GM21786 (cell line): ENCODE data around the gene PRSS1.
A peak's percentile ranks its signal among the peaks of the same experiment; 100 is the strongest.
"Not testable (repeated sequence)": the region's sequence is repeated elsewhere in the genome, so short reads cannot be mapped to it uniquely, and the experiment has no call there.

ENCODE experiments used
- ATAC-seq: cut with Tn5 transposase; IDR thresholded peaks from one replicate; pipeline ENCODE4 v1.9.1; 2021; ENCODE audit not compliant: unreplicated experiment

PRSS1 gene

DNA sequence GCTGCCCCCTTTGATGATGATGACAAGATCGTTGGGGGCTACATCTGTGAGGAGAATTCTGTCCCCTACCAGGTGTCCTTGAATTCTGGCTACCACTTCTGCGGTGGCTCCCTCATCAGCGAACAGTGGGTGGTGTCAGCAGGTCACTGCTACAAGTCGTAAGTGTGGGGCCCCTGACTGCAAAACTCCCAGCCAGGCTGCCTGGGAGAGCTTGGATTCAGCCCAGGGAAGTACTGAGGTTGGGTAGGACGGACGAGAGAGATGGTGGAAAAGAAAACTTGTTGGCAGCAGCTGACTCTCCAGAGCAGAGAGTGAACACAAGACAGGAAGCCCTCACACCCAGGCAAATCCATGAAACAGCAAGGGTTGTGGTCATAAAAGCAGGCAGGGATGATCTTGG is 22.8 kb downstream of the PRSS1 start:
- no peak for ATAC-seq

DNA sequence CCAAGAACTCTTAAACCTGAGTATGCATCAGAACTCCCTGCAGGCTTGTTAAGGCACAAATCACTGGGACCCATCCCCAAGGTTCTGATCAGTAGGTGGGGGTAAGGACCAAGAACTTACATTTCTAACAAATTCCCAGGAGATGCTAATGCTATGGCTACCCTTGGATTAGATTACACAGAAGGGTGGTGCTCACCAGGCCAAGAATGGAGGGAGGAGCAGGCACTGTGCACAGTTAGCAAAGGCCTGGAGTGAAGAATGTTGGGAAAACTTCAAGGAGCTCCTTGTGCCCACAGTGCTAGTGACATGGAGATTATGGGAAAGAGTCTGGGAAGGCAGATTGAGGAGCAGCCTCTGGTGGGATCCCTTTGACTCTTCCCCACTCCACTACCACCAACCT is 23.4 kb downstream of the PRSS1 start:
- ATAC-seq = no peak

DNA sequence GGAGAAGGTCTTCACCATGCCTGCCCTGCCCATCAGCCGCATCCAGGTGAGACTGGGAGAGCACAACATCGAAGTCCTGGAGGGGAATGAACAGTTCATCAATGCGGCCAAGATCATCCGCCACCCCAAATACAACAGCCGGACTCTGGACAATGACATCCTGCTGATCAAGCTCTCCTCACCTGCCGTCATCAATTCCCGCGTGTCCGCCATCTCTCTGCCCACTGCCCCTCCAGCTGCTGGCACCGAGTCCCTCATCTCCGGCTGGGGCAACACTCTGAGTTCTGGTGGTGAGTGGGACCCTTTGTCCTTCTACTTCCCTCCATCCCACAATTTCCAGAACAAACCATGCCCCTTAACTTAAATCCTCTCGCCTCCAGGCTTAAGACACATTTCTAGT is 24.0 kb downstream of the PRSS1 start:
- no peak for ATAC-seq

DNA sequence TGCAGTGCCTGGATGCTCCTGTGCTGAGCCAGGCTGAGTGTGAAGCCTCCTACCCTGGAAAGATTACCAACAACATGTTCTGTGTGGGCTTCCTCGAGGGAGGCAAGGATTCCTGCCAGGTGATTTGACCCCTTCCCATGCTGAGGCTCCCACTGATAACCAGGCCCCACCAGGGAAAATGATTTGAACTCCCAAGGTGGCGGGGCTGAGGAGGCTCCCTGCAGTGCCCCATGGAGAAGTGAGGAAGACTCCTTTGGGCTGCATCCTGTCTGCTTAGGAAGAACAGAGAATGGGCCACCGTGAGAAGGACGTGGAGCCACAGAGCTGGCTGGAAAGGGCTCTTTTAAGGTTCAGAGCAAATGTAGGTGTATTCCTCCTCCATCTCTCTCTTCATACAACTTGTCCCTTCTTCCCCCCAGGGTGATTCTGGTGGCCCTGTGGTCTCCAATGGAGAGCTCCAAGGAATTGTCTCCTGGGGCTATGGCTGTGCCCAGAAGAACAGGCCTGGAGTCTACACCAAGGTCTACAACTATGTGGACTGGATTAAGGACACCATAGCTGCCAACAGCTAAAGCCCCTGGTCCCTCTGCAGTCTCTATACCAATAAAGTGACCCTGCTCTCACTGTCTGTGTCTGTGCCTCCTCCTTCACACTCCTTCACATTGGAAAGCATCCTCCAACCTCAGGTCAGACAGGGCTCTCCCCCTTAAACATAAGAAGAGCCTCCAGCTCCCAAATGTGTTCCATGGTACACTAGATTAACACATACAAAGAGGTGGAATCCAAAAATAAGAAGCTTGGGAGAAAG is 24.9 kb downstream of the PRSS1 start:
- no peak for ATAC-seq

DNA sequence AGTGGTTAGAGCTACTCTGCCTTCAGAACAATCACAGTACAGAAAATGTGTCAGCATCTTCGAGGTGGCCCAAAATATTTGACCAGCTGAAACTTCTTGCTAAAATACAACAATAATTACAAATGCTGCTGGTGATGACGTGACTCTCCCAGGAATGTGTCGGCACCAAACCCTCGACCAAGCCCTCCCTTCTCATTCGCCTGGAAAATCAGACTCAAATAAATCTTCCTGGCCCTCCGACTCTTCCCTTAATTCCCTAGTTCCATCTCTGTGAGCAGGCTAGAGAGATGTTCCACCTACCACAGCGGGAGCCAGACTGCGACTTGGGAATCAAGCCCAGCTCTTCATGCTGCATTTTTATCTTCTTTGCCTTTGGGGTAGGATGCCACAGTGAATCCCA is 25.6 kb downstream of the PRSS1 start:
- no peak for ATAC-seq

DNA sequence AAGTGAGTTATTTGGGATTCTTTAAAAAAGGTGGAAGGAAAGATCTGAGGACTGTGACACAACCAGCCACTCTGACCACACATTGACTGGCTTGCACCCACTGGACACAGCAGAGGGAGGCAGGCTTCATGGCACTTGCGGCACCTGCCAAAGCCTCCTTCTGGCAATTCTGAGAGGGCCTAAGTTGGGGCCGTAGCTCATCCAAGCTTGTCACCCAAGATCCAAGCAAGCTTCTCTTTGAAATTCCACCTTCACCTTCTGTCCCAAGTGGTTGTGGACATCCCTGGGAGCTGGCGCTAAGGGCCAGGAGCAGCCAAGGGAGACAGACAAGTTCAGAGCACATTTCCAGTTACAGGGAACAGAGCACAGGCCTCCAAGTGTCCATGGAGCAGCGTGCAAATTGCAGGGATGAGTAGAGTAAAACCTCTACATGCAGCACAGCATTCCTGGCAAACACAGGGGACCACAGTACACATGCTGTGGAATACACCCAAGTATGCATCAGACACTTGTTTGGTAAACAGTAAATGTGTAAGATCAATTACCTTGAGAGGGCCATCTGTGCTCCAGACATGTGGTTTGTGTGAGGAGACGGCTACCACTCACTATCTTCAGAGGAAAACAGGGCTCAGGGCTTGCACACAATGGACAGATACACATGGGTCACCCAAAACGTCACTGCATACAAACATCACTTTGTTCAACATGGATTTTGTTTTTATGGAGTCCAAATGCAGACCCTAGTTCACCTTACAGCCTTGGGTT is 26.3 kb downstream of the PRSS1 start:
- ATAC-seq = not testable (repeated sequence)

DNA sequence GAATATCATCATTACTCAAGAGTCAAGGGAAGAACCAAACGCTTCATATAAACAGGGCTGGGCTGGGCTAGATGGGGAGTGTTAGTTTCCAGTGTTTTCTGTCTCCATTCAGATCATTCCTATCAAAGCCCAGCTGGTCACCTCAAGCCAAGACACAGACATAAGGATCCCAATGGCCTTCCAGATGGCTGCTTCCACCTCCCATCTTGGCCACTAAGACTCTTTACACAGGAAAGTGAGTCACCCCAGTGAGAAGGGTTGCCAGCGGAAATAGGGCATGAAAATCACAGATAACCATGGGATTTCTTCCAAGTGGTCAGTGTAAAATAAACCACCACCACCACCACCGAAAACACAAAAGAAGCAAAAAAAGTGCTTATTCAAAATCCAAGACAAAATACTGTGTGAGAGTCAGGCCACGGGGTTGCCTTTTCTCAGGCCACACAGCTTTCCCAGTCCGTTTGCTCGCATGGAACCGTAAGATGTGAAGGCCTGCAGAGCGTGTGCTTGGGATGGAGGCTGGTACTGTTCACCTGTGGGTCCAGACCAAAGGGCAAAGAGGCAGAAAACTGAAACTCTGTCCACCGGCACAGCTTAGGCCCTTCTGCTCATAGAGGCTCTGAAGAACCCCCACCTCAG is 27.1 kb downstream of the PRSS1 start:
- ATAC-seq = no peak

DNA sequence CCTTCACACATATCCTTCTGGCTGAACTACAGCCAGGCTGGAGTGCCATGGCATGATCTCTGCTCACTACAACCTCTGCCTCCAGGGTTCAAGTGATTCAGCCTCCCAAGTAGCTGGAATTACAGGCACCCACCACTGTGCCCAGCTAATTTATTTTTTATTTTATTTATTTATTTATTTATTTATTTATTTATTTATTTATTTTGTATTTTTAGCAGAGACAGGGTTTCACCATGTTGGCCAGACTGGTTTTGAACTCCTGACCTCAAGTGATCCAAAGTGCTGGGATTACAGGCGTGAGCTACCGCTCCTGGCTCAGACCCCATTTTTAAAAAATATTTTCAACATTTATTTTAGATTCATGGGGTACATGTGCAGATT is 27.6 kb downstream of the PRSS1 start:
- not testable (repeated sequence) for ATAC-seq

DNA sequence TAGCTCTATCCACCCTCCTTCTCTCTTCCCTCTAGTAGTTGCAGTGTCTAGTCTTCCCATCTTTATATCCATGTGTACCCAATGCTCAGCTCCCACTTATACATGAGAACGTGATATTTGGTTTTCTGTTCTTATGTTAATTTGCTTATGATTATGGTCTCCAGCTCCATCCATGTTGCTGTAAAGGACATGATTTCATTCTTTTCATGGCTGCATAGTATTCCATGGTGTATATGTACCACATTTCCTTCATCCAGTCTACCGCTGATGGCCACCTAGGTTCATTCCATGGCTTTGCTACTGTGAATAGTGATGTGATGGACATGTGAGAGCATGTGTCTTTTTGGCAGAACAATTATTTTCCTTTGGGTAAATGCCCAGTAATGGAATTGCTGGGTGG is 28.0 kb downstream of the PRSS1 start:
- no peak for ATAC-seq

DNA sequence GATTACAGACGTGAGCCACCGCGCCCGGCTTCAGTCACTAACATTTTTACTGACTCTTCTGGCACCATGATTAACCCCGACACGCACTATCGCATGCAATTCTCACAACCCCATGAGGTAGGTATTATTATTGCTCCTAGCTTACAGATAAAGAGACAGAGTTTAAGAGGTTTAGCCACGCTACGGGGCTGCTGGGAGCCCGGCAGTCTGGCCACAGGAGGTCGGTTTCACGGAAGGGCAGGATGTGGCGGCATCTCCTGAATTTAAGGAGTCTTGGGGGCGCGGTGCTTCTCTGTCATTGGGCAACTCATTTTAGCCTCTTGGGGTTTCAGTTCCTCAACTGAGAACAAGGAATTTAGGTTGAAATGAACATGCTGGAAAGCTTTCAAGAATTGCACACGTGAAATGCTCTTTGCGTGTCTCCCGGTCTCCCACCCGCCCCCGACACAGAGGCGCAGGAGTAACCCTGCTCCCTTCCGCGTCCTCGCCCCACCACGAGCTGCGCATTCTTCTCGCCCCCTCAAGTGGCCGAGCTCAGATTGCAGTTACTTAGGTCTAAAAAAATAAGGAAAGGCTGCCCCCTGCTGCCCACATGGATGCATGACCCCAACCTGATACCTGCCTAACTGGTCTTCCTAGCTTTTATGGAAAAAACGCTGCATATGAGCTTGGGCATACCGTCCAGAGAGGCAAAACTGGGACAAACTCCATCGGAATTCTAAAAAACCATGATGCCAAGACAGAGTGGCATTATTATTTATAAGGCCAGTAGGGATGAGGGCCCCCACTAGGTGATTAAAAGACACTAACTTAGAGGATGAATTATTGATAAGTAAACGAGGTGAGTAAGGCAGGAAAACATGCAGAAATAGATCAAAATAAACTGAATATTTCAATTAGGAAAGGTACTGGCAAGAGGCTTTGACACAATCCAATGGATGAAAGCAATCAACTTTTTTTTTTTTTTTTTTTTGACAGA is 33.9 kb downstream of the PRSS1 start:
- ATAC-seq = peak; percentile 90

DNA sequence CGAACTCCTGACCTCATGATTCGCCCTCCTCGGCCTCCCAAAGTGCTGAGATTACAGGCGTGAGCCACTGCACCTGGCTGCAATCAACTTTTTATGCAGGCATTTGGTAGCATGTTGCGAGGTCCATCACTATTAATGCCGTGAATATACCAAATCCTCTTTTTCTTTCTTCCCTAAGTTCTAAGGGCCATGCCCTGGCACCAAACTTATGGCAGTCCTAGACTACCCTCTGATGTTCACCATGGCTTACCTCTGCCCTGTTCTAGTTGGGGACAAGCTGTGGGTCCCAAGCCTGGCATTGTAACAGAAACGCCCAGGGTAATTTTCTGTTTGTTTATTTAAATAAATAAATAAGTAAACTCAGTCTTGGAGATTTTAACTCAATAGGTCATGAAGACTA is 34.8 kb downstream of the PRSS1 start:
- no peak for ATAC-seq

DNA sequence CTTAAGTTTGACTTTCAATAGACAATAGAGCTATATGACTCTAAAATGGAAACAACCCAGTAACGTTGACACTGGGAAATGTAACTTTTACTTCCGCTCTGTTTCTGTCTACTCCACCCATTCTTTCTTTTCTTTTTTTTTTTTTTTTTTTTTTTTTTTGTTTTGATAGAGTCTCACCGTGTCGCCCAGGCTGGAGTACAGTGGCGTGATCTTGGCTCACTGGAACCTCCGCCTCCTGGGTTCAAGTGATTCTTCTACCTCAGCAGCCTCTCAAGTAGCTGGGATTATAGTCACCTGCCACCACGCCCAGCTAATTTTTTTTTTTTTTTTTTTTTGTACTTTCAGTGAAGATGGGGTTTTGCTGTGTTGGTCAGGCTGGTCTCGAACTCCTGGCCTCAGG is 35.4 kb downstream of the PRSS1 start:
- no peak for ATAC-seq

DNA sequence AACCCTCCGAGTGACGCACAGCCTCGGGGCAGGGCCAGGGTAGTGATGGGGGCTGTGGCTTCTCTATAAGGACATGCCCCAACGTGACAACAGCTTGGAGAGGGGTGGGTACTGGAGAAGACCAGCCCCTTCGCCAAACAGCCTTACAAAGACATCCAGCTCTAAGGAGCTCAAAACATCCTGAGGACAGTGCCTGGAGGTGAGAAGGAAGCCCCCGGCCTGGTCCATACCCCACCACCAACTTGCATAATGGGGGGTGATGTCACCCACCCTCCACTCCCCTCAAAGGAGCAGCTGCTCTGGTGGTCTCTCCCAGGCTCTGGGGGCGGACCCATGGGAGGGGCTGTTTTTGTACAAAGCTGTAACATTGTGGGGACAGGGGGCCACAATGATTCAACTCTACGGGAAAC is 36.6 kb downstream of the PRSS1 start:
- ATAC-seq = no peak

DNA sequence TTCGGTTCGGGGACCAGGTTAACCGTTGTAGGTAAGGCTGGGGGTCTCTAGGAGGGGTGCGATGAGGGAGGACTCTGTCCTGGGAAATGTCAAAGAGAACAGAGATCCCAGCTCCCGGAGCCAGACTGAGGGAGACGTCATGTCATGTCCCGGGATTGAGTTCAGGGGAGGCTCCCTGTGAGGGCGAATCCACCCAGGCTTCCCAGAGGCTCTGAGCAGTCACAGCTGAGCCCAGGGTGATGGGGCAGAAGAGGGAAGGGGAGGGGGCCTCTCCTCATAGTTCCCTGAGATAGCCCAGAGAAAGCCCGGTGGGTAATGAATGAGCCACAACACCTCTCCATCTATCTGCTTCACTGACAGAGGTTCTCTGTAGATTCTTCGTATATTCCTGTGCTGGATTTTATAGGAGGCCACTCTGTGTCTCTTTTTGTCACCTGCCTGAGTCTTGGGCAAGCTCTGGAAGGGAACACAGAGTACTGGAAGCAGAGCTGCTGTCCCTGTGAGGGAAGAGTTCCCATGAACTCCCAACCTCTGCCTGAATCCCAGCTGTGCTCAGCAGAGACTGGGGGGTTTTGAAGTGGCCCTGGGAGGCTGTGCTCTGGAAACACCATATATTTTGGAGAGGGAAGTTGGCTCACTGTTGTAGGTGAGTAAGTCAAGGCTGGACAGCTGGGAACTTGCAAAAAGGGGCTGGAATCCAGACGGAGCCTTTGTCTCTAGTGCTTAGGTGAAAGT is 37.9 kb downstream of the PRSS1 start:
- no peak for ATAC-seq

DNA sequence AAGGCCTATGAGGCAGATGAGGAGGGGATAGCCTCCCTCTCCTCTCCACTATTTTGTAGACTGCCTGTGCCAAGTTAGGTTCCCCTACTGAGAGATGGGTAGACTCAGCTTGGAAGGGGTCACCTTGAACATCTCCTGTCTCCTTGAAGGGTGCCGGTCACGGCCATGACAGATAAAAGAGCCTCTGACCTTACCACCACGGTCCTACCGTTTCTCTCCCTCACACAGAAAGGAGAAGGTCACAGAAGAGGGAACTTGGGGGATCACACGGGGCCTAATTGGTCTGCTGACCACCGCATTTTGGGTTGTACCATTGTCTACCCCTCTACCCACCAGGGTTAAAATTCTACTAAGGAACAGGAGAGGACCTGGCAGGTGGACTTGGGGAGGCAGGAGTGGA is 38.5 kb downstream of the PRSS1 start:
- no peak for ATAC-seq

DNA sequence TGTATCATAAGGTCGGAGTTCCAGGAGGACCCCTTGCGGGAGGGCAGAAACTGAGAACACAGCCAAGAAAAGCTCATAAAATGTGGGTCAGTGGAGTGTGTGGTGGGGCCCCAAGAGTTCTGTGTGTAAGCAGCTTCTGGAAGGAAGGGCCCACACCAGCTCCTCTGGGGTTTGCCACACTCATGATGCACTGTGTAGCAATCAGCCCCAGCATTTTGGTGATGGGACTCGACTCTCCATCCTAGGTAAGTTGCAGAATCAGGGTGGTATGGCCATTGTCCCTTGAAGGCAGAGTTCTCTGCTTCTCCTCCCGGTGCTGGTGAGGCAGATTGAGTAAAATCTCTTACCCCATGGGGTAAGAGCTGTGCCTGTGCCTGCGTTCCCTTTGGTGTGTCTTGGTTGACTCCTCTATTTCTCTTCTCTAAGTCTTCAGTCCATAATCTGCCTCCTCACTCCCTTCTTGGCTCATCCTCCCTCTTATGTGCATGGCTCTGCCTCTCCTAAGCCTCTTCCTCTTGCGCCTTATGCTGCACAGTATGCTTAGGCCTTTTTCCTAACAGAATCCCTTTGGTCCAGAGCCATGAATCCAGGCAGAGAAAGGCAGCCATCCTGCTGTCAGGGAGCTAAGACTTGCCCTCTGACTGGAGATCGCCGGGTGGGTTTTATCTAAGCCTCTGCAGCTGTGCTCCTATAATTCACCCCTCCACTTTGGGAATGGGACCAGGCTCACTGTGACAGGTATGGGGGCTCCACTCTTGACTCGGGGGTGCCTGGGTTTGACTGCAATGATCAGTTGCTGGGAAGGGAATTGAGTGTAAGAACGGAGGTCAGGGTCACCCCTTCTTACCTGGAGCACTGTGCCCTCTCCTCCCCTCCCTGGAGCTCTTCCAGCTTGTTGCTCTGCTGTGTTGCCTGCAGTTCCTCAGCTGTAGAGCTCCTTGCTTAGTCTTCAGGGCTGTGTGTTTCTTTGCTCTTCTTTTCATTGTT is 39.3 kb downstream of the PRSS1 start:
- ATAC-seq = no peak

DNA sequence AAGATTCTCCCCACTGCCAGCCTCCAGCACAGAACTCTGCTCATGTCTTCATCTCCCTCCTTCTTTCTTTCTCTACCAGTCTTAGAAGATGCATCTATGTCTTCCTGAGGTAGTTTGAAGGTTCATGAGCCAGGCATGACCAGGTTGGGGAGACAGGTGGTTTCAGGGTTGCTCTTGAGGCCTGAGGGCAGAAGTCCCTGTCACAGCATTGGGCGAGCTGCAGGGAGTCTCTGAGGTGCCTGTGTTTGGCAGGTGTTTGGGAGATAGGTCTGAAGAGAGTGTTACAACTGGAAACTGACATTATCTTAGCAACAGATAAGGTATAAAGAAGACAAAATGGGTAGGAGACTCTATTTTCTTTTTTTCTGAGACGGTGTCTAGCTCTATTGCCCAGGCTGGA is 40.2 kb downstream of the PRSS1 start:
- ATAC-seq = no peak

DNA sequence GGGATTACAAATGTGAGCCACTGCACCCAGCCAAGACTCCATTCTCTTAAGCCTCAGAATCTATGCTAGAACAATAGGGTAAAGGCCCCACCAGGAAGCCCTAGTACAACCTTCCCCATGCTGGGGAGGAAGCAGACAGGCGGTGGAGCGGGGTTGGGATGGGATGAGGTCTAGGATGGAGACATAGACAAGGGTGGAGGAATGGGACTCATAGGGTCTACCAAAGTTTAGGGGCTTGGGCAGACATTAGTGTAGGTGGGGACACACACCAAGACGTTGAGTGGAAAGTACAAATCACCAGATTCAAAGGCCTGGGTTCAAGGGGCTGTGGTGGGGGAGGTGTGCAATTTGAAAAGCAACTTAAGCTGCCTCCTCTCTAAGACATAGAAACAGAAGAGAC is 40.8 kb downstream of the PRSS1 start:
- no peak for ATAC-seq

DNA sequence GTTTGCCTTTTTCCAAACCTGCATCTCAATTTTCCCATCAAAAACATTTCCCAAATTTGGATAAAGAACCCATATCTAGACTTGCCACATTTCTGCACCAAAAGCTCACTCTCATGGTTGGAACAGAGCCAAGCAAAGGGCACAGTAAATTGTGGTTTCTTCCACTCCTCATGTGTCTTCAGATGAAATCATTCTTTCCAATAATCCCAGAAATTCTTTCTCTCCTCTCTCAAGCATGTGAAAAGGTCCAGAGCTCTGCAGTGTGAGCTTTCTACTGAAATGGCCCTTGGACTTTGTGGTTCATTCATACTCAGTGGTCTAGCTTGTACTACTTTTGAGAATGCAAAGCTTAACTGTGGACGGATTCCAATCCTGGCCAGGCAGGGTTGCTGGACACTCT is 41.3 kb downstream of the PRSS1 start:
- no peak for ATAC-seq
